SK-N-SH (cell line): ENCODE results near the gene OR10C1.

Experiments used
- CTCF ChIP-seq: fragments of 200-600 bp; sonication (generic); IDR thresholded peaks from 2 replicates; pipeline ENCODE4 v1.6.1; 2017; ENCODE audit warnings: antibody characterized with exemption, mild to moderate bottlenecking, moderate library complexity
- POLR2AphosphoS5 ChIP-seq: IDR thresholded peaks from 2 replicates; pipeline ENCODE4 v1.6.1; 2012; ENCODE audit warnings: low read depth, low read length

GRCh38 chr6:29479560-29479959 lies 40.5 kb downstream of the OR10C1 start:
- no peak for TF ChIP-seq POLR2AphosphoS5
- no peak for TF ChIP-seq CTCF
